Testis (tissue), 3 donors: ENCODE data around the gene HS1BP3. TPM values are rescaled to one million over a fixed set of nuclear protein-coding genes. Genes with fewer than 3 reads are reported as not detected.

Experiments
- DNase-seq: peaks from one replicate; pipeline ENCODE4 v3.0.0-alpha.2; 2019
- H3K27ac ChIP-seq, 2 donors: fragments of 200-600 bp; sonication (generic); one replicate each; pipeline ENCODE4 v1.5.1; 2019
- H3K27me3 ChIP-seq: fragments of 200-600 bp; sonication (generic); one replicate; pipeline ENCODE4 v1.5.1; 2019
- H3K36me3 ChIP-seq: fragments of 200-600 bp; sonication (generic); one replicate; pipeline ENCODE4 v1.5.1; 2017; ENCODE audit warnings: low read depth; ENCODE audit errors: missing control alignments
- H3K4me1 ChIP-seq: fragments of 200-600 bp; sonication (generic); one replicate; pipeline ENCODE4 v1.5.1; 2019
- H3K4me3 ChIP-seq, 2 donors: fragments of 200-600 bp; sonication (generic); one replicate each; pipeline ENCODE4 v1.5.1; 2017 to 2019
- H3K9me3 ChIP-seq: fragments of 200-600 bp; sonication (generic); one replicate; pipeline ENCODE4 v1.5.1; 2017
- CTCF ChIP-seq, 3 experiments: fragments of 450-650 bp in 2 of 3; fragments of 200-600 bp in 1 of 3; sonication (generic) in 1 of 3; IDR thresholded peaks; one replicate each; pipeline ENCODE4 v1.5.1; 2016 to 2019; ENCODE audit warnings: antibody characterized with exemption in 3 of 3, mild to moderate bottlenecking in 2 of 3, moderate library complexity in 1 of 3
- POLR2A ChIP-seq: fragments of 450-650 bp; IDR thresholded peaks from one replicate; pipeline ENCODE4 v1.6.1; 2017; ENCODE audit warnings: antibody characterized with exemption, mild to moderate bottlenecking, moderate library complexity
- WGBS, 2 donors: methylation state at CpG; one replicate each; pipeline ENCODE4 v1.1.5; 2018; 5-methylcytosine and 5-hydroxymethylcytosine counted together
- intact Hi-C: fragments of 100-400 bp; cut with DNase I; formaldehyde crosslinking; loops from one replicate; pipeline ENCODE4 v1.15.1; 2023; ENCODE audit warnings: low total_unique reads
- polyA plus RNA-seq: library from polyadenylated mRNA; stranded (reverse); fragments of 350-450 nt; fragmentation: Illumina TruSeq; extraction: RNeasy Lipid Tissue Mini Kit (QIAGEN cat#74804); gene quantifications from one replicate; pipeline ENCODE4 v1.2.3, GENCODE V29; 2014; ENCODE audit warnings: low read depth, low replicate concordance; ENCODE audit not compliant: insufficient read depth
- total RNA-seq, 2 donors: library from RNA; depleted of rRNA; stranded (reverse); fragments of >200 nt; gene quantifications; one replicate each; pipeline ENCODE4 v1.2.3, GENCODE V29; 2016

HS1BP3 gene
- total and polyA plus RNA-seq, 3 donors from 2014 or later = 23.5 to 31.6 (median 25.0) TPM

- no peak for DNase-seq
- TF ChIP-seq CTCF (IDR thresholded peaks at IDR 0.05) = no peak
- no peak for TF ChIP-seq POLR2A
- H3K27ac ChIP-seq = peak overlapping the region in 1 of 2 donors; percentile 36
- peaks cover 23% of the 10 kb centered on the region for H3K4me1 ChIP-seq
- intact Hi-C loops = loop anchor here (5.0 kb wide), 1 partner anchor 190 kb away; the partner anchor contains the start of gene RHOB
- no peaks in the 10 kb centered on the region for H3K36me3 ChIP-seq
- 50 to 65% methylated on average over 3 to 13 of the region's 13 CpGs for WGBS, 2 donors
- H3K9me3 ChIP-seq = no peaks in the 10 kb centered on the region
- no peak overlapping the region for H3K4me3 ChIP-seq
- no peaks in the 10 kb centered on the region for H3K27me3 ChIP-seq
Measured at GRCh38 chr2:20637147-20637546, 13.8 kb downstream of the HS1BP3 start.

DNA sequence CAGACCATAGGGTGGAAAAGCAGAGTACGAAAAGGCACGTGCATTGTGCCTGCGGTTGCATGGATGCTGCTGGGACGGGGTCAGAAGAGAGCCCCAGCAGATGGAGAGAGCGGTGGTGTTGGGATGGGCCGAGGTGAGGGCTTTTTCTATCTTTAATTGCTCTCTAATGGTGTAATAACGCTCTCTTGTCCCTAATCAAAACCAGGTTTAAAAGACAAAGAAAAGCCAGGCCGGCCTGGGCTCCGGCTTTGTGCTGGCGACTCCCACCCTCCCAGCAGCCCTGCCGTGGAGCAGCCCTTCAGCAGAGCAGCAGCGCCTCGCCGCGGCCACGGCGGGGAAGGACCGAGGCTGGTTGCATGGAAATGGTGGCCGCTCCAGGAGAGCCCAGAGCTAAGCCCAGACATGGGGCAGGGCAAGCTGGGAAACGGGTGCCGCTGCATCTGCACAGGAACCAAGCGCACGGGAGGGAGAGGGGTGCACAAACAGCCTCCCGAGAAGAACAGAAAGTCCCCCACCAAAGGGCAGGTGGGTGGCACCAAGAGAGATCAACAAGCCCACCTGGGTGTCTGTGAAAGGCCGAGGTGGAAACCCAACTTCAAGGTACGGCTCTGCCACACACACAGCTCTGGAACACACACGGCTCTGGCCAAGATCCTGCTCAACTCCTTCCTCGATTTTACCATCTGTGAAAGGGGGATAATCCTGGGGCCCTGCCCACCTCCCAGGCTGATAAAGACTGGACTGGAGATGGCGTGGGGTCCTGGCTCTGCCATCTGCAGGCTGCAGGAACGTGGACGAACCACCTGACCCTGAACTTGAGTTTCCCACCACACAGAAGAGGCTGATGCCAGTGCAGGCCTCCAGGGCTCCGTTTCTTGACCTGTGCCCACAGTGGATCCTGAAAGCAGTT lies 15.0 kb downstream of the HS1BP3 start:
- DNase-seq = peak; percentile 91
- H3K27me3 ChIP-seq = no peaks in the 10 kb centered on the region
- no peaks in the 10 kb centered on the region for H3K9me3 ChIP-seq
- H3K4me3 ChIP-seq = no peak overlapping the region
- no peaks in the 10 kb centered on the region for H3K36me3 ChIP-seq
- peaks cover 19% of the 10 kb centered on the region for H3K4me1 ChIP-seq
- TF ChIP-seq CTCF (IDR thresholded peaks at IDR 0.05) = peak; percentile 78 to 92 (median 83)
- no peak for TF ChIP-seq POLR2A
- intact Hi-C loops = loop anchor here (5.0 kb wide), 1 partner anchor 189 kb away; the partner anchor contains the start of gene RHOB
- 22 to 23% methylated on average over 31 to 32 of the region's 32 CpGs for WGBS, 2 donors
- peak overlapping the region in 1 of 2 donors; percentile 16 for H3K27ac ChIP-seq

GRCh38 chr2:20635113-20635510 lies 15.8 kb downstream of the HS1BP3 start:
- H3K4me3 ChIP-seq = no peak overlapping the region
- no peak for DNase-seq
- no peak overlapping the region for H3K27ac ChIP-seq
- H3K27me3 ChIP-seq = no peaks in the 10 kb centered on the region
- H3K36me3 ChIP-seq = no peaks in the 10 kb centered on the region
- TF ChIP-seq POLR2A (no peak), CTCF (IDR thresholded peaks at IDR 0.05) (no peak)
- H3K9me3 ChIP-seq = no peaks in the 10 kb centered on the region
- intact Hi-C loops = loop anchor here (5.0 kb wide), 1 partner anchor 188 kb away; the partner anchor contains the start of gene RHOB
- WGBS, 2 donors = 55 to 66% methylated on average over 5 of the region's 5 CpGs
- H3K4me1 ChIP-seq = peaks cover 16% of the 10 kb centered on the region

GRCh38 chr2:20634507-20635112 lies 16.3 kb downstream of the HS1BP3 start:
- Histone ChIP-seq H3K4me1 (peaks cover 16% of the 10 kb centered on the region), H3K4me3 (no peak overlapping the region), H3K36me3 (no peaks in the 10 kb centered on the region), H3K27me3 (no peaks in the 10 kb centered on the region), H3K9me3 (no peaks in the 10 kb centered on the region), H3K27ac (no peak overlapping the region)
- intact Hi-C loops = loop anchor here (5.0 kb wide), 1 partner anchor 187 kb away; the partner anchor contains the start of gene RHOB
- TF ChIP-seq POLR2A (no peak), CTCF (IDR thresholded peaks at IDR 0.05) (no peak)
- WGBS, 2 donors = 67% methylated on average over 9 of the region's 9 CpGs
- no peak for DNase-seq
